ENCODE measurements around the gene IQSEC3. TPM values are rescaled to one million over a fixed set of nuclear protein-coding genes. Genes with fewer than 3 reads are reported as not detected.
"Not testable (repeated sequence)": the region's sequence is repeated elsewhere in the genome, so short reads cannot be mapped to it uniquely, and the experiment has no call there.

IQSEC3 gene
- polyA plus RNA-seq, result not detected

DNA sequence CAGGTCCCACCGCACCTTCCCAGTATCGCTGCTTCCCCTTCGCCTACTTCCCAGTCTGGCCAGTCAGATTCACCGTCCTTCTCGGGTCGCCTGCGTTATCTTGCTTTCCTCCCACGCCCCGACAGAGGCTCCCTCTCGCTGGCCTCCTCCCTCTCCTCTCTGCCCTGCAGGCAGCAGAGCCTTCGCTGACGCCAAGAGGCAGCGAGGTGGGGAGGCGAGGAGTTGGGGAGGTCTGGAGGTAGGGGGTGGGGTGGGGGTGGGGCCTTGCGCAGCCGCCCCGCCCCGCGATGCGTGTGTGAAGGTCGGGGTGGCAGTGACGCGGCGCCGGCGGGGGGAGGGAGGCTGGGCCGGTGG, at the start of gene IQSEC3:
IQSEC3 (plus strand) TSS at position 340 of the 354 bp plus-strand sequence. CDS start 116 bp downstream, outside the sequence.
- H3K4me1 Mint-ChIP-seq, H3K27ac Mint-ChIP-seq, H3K4me3 Mint-ChIP-seq, H3K9me3 Mint-ChIP-seq, H3K36me3 Mint-ChIP-seq: not testable (repeated sequence)
- peaks cover 36% of the 10 kb centered on the region for H3K27me3 Mint-ChIP-seq

DNA sequence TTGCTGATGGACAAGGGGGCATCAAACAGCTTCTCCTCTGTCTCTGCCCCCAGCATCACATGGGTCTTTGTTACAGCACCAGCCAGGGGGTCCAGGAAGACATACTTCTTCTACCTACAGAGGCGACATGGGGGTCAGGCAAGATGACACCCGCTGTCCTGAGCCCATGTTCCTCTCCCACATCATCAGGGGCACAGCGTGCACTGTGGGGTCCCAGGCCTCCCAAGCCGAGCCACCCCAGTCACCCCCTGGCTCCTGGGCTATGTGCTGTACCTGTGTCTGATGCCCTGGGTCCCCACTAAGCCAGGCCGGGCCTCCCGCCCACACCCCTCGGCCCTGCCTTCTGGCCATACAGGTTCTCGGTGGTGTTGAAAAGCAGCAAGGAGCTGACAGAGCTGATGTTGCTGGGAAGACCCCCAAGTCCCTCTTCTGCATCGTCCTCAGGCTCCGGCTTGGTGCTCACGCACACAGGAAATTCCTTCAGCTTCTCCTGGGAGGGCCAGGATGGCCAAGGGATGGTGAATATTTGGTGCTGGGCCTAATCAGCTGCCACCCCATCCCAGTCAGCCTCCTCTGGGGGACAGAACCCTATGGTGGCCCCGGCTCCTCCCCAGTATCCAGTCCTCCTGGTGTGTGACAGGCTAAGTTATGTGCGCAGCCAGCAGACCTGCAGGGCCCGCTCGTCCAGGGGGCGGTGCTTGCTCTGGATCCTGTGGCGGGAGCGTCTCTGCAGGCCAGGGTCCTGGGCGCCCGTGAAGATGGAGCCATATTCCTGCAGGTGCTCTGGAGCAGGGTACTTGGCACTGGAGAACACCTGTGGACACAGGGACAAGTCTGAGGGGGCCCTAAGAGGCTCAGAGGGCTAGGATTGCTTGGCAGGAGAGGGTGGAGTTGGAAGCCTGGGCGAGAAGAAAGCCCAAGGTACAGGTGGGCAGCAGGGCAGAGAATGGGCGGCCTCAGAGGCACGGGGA, 48.9 kb upstream of the IQSEC3 start:
- not testable (repeated sequence) for H3K9me3 Mint-ChIP-seq, H3K27me3 Mint-ChIP-seq, H3K4me3 Mint-ChIP-seq, H3K27ac Mint-ChIP-seq, H3K36me3 Mint-ChIP-seq, H3K4me1 Mint-ChIP-seq

DNA sequence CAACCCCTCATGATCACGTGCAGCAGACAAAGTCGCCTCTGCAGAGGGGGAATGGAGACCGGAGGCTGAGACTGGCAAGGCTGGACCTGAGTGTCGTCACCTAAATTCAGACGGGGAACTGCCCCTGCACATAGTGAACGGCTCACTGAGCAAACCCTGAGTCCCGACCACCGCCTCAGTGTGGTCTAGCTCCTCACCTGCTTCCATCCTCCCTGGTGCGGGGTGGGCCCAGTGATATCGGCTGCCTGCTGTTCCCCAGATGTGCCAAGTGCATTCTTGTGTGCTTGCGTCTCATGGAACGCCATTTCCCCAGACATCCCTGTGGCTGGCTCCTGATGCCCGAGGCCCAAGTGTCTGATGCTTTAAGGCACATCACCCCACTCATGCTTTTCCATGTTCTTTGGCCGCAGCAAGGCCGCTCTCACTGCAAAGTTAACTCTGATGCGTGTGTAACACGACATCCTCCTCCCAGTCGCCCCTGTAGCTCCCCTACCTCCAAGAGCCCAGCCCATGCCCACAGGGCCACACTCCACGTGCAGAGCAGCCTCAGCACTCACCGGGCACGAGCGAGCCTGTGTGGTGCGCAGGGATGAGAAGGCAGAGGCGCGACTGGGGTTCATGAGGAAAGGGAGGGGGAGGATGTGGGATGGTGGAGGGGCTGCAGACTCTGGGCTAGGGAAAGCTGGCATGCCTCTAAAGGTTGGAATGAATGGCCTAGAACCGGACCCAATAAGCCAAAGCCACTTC, 47.6 kb upstream of the IQSEC3 start:
- H3K4me3 Mint-ChIP-seq, H3K36me3 Mint-ChIP-seq: not testable (repeated sequence)

DNA sequence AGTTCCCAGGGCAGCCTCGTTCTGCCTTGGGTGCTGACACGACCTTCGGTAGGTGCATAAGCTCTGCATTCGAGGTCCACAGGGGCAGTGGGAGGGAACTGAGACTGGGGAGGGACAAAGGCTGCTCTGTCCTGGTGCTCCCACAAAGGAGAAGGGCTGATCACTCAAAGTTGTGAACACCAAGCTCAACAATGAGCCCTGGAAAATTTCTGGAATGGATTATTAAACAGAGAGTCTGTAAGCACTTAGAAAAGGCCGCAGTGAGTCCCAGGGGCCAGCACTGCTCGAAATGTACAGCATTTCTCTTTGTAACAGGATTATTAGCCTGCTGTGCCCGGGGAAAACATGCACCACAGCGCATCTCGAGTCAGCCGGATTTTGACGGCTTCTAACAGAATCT, 46.7 kb upstream of the IQSEC3 start:
- not testable (repeated sequence) for H3K4me3 Mint-ChIP-seq, H3K9me3 Mint-ChIP-seq, H3K4me1 Mint-ChIP-seq, H3K27ac Mint-ChIP-seq, H3K36me3 Mint-ChIP-seq, H3K27me3 Mint-ChIP-seq

More for the DNA sequence above, 47.6 kb upstream of the IQSEC3 start:
- H3K4me1 Mint-ChIP-seq, H3K9me3 Mint-ChIP-seq, H3K27ac Mint-ChIP-seq, H3K27me3 Mint-ChIP-seq: not testable (repeated sequence)

DNA sequence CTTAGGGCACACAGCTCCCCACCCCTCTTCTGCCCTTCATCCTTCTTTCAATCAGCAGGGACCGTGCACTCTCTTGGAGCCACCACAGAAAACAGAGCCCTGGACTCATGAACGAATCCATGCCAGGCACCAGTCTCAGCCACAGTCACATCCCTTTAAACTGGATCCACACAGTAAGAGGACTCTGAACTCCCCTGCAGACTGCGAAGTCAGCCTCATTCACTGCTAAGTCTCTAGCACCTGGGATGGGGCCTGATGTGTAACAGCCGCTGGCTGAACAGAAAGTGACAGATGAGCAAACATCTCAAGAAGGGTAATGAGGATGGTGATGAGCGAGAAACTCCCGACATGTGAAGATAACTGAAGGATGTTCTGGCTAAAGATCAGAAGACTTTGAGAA, 45.8 kb upstream of the IQSEC3 start:
- Mint-ChIP-seq H3K36me3 (peaks cover 7% of the 10 kb centered on the region), H3K27ac (peak overlapping the region in 1 of 3 donors; percentile 4)

DNA sequence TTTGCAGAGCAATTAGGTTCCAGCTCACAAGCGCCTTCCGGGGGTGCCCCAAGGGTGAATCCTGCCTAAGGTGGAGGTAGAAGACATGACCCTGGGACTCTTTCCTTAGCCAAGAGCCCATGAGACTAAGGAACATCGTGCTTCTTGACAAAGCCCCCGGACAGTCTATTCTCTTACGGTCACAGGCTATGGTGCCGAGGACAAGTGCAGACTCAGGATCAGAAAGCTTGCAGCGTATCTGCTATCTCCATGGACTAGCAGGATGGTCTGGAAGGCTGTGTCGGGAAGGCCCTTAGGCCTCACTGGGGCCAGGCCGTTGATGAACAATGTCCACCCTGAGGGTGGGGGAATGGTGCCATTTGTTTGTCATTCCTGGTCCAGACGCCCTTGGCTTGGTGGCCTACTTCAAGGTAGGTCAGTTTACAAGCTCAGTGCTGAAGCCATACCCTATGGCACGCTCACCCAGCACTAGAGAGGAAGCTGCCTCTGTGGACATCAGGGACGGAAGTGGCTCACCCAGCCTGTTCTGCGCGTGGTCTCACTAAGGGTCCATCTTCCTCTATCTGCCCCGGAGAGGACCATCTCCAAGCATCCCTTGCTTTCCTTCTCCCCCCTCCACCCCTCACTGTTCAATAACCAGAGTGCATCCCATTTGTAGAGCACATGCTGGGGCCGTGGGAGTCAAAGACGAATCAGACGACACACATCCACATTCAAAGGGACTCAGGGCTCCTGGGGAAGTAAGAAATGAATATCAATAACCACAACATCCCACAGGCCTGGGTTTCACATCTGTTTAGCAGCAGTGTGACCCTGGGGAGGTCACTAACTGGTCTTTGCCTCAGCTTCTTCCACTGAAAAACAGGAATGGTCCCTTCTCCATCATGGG, 45.0 kb upstream of the IQSEC3 start:
- Mint-ChIP-seq H3K36me3 (peaks cover 7% of the 10 kb centered on the region), H3K27ac (no peak overlapping the region), H3K27me3 (no peaks in the 10 kb centered on the region), H3K9me3 (no peaks in the 10 kb centered on the region), H3K4me1 (peaks cover 0 to 5% (median 0%) of the 10 kb centered on the region in 3 donors), H3K4me3 (no peak overlapping the region)

More for the DNA sequence above, 45.8 kb upstream of the IQSEC3 start:
- H3K4me3 Mint-ChIP-seq, result no peak overlapping the region
- H3K9me3 Mint-ChIP-seq, result no peaks in the 10 kb centered on the region
- peaks cover 0 to 5% (median 0%) of the 10 kb centered on the region in 3 donors for H3K4me1 Mint-ChIP-seq
- H3K27me3 Mint-ChIP-seq, result no peaks in the 10 kb centered on the region

DNA sequence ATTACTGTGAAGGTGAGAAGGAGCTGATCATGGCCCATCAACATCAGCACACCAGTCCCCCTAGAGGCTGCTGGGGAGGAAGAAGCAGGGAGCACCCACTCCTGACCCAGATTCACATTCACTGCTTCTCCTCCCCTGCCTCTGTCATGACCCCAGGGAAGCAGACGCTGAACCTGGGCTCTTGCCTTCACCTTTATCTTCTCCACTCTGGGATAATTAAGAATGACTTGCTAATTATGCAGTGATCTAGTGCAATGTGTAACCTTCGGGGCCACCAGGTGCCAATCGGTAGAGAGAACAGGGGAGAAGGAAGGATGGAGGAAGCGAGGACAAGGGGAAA, 44.4 kb upstream of the IQSEC3 start:
- Mint-ChIP-seq H3K27me3 (no peaks in the 10 kb centered on the region), H3K36me3 (peaks cover 7% of the 10 kb centered on the region), H3K9me3 (no peaks in the 10 kb centered on the region), H3K4me1 (peaks cover 0 to 5% (median 0%) of the 10 kb centered on the region in 3 donors), H3K27ac (no peak overlapping the region), H3K4me3 (no peak overlapping the region)

DNA sequence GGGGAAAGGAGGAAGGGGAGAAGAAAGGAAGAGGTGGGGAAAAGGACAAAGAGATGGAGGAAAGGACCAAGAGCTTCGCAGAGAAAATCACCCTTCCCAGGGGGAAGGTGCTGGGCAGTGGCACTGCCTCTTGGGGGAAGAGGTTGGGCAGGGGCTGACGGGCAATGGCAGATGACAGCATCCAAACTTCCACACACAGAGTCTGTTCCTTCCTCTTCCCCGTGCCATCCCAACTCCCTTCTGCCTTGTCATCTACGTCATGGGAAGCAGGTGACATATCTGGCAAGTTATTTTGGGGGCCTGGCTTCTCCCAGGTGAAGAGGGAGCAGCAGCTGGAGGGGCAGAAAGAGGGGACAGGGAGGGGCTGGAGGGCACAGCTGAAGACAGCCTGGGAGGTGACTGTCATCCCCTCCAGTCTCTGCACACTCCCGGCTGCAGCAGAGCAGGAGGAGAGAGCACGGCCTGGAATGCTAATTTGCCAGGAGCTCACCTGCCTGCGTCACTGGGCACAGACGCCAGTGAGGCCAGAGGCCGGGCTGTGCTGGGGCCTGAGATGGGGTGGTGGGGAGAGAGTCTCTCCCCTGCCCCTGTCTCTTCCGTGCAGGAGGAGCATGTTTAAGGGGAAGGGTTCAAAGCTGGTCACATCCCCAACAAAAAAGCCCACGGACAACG, 43.9 kb upstream of the IQSEC3 start:
- H3K4me1 Mint-ChIP-seq, result peaks cover 0 to 5% (median 0%) of the 10 kb centered on the region in 3 donors
- H3K27ac Mint-ChIP-seq, result no peak overlapping the region
- no peak overlapping the region for H3K4me3 Mint-ChIP-seq
- peaks cover 7% of the 10 kb centered on the region for H3K36me3 Mint-ChIP-seq
- no peaks in the 10 kb centered on the region for H3K27me3 Mint-ChIP-seq
- H3K9me3 Mint-ChIP-seq, result no peaks in the 10 kb centered on the region

DNA sequence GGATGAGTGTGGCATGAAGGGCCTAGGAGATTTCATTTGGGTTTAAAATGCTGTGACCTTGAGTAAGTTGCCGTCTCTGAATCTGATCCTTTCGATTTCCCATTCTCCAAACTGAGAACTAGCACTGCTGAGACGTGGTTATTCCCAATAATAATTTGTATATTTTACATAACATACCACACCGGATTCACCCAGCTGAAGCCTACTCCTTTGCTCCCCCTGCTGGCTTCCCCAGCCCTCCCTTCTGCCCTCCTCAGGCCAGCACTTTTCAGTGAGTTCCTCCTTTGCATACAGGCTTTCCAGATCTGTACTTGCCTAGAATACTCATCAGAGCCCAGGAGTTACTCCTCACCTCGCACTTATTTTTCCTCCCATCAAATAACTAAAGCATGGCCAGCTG, 38.7 kb upstream of the IQSEC3 start:
- not testable (repeated sequence) for H3K4me3 Mint-ChIP-seq, H3K4me1 Mint-ChIP-seq, H3K27ac Mint-ChIP-seq, H3K9me3 Mint-ChIP-seq, H3K36me3 Mint-ChIP-seq, H3K27me3 Mint-ChIP-seq

DNA sequence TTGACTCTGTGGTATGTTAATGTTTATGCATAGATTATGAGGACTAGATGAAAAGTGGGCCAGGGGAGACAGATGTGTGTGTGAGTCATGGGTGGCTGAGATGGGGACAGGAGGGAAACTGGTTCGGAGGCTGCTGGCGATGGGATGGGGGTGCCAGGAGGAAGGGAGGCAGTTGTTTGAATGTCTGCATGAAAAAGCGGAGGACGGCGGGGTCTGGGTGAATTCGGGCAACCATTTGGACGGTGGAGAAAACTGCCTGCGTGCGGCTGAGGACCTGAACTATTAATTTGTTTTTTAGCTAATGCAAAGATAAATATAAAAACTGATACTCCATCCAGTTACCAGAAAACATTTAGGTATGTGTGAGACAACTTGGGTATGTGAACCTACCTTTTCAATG, 27.8 kb upstream of the IQSEC3 start:
- H3K4me3 Mint-ChIP-seq, H3K9me3 Mint-ChIP-seq, H3K27ac Mint-ChIP-seq, H3K36me3 Mint-ChIP-seq, H3K4me1 Mint-ChIP-seq, H3K27me3 Mint-ChIP-seq: not testable (repeated sequence)

DNA sequence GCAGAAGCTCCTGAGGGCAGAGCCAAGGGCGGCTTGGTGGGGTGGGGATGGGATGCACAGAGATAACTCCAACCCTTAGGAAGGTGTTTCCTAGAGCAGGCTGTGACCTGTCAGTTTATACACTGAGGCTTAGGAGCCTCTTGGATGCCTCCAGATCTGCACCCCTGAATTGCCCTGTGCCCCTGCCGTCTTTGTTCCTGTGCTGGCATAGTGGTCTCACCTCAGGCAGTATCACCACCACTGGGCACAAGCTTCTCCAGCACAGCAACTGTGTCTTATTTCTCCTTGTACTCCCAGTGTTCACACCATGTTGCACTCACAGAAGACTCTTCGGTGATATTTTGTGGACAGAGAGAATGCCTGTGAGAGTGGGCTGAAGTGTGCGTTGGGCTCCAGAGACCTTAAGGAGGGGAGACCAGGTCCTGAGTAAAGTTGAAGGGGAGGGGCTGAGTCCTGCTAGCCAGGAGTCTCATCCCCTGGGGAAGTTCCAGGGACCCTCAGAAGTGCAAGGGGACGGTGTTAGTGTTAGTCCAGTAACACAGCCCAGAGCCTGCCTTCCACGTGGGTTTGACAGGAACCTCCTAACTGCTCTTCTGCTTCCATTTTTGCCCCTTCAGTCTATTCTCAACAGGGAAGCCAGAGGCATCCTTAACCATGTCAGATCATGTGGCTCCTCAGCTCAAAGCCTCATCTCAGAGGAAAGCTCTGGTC, 26.9 kb upstream of the IQSEC3 start:
- H3K4me3 Mint-ChIP-seq, H3K9me3 Mint-ChIP-seq, H3K4me1 Mint-ChIP-seq, H3K27me3 Mint-ChIP-seq, H3K36me3 Mint-ChIP-seq, H3K27ac Mint-ChIP-seq: not testable (repeated sequence)

DNA sequence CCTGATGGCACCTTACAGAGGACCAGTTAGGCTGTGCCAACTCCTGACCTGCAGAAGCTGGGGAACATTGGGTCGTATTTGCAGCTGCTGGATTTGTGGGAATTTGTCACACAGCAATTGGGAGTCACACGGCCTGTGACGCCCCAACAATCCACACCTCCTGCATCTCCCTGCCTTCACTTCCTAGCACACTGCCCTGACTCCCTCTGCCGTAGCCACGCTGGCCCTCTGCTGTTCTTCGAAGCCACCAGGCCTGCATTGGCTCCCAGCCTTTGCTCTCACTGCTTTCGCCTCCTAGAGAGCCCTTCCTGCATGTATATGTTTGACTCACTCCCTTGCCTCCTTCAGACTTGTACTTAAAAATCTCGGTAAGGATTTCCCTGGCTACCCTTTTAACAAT, 22.2 kb upstream of the IQSEC3 start:
- not testable (repeated sequence) for H3K4me3 Mint-ChIP-seq, H3K27me3 Mint-ChIP-seq, H3K4me1 Mint-ChIP-seq, H3K9me3 Mint-ChIP-seq, H3K27ac Mint-ChIP-seq, H3K36me3 Mint-ChIP-seq

DNA sequence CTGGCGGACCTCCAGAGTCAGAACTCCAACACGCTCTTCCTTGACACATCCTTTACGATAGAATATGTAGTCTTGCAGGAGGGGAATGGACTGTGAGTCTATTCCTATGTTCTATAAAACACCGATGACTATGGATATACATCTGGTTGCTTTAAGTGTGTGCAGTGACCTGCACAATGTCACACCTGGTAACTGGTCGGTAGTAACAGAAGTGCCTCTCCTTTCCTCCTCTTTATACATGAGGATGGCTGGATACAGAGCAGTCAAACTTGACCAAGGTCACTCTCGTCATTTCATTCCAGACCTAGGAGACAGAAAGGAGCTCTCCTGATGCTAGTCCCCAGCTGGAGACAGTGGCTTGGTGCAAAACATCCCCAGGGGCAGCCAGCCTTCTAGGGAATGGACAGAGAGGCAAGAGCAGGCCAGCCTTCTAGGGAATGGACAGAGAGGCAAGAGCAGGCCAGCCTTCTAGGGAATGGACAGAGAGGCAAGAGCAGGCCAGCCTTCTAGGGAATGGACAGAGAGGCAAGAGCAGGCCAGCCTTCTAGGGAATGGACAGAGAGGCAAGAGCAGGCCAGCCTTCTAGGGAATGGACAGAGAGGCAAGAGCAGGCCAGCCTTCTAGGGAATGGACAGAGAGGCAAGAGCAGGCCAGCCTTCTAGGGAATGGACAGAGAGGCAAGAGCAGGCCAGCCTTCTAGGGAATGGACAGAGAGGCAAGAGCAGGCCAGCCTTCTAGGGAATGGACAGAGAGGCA, 21.2 kb upstream of the IQSEC3 start:
- H3K4me1 Mint-ChIP-seq, H3K27me3 Mint-ChIP-seq, H3K9me3 Mint-ChIP-seq, H3K4me3 Mint-ChIP-seq, H3K36me3 Mint-ChIP-seq, H3K27ac Mint-ChIP-seq: not testable (repeated sequence)

DNA sequence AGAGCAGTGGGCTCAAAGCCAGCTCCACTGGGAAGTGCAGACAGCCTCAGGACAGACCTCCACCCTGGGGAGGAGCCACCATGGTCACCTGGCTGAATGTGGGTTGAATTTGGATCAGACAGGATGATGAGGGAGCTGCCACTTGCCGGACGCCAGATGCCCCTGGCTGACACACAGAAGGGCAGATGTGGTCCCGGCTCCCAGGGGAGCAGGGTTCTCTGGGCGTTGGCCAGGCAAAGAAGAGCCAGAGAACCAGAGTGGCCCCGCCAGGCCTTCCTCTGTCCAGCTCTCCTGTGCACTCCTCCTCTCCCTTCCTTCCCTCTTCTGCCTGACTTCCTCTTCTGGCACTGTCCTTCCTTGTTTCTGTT, 20.6 kb upstream of the IQSEC3 start:
- H3K4me3 Mint-ChIP-seq, H3K4me1 Mint-ChIP-seq, H3K36me3 Mint-ChIP-seq, H3K27ac Mint-ChIP-seq, H3K9me3 Mint-ChIP-seq, H3K27me3 Mint-ChIP-seq: not testable (repeated sequence)

Data from IgD-negative memory B cell (primary cell).